HG03066 (cell line): Measurements from ENCODE around the gene ZEB1.
"Not testable (repeated sequence)": the region's sequence is repeated elsewhere in the genome, so short reads cannot be mapped to it uniquely, and the experiment has no call there.

ENCODE experiments used
- ATAC-seq: cut with Tn5 transposase; IDR thresholded peaks from one replicate; pipeline ENCODE4 v1.9.1; 2021; ENCODE audit warnings: low read depth; ENCODE audit not compliant: unreplicated experiment

Gene ZEB1

DNA sequence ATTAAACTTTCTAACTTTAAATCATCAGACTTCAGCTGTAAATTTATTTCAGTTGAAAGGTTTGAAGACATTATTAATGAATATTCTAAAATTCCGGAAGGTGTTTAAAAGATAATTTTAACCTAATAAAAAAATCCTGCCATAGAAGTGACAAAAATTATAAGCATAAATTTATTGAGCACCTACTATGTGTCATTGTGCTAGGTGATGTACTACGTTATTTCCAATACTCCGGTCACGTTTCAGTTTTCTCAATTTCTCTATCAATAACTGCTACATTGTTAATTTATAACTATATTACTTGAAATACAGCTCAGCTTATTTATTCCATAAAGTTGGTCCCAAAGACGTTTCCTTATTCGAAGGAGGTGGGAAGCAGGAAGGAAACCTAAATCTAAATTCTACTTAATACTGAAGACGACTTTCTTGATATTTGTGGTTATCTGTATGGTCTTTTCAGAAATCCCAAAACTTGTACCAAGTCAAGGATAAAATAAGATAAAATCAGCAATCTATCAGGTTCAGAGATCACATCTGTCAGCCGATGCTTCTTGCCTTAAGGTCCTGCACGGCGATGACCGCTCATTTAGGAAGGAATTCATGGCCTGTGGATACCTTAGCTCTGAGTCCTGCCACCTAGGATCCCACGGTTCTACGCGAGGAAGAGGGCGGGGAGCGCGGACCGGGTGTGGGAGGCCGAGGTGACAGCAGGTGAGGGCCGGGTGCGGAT, 1.2 kb upstream of the ZEB1 start:
- no peak for ATAC-seq

DNA sequence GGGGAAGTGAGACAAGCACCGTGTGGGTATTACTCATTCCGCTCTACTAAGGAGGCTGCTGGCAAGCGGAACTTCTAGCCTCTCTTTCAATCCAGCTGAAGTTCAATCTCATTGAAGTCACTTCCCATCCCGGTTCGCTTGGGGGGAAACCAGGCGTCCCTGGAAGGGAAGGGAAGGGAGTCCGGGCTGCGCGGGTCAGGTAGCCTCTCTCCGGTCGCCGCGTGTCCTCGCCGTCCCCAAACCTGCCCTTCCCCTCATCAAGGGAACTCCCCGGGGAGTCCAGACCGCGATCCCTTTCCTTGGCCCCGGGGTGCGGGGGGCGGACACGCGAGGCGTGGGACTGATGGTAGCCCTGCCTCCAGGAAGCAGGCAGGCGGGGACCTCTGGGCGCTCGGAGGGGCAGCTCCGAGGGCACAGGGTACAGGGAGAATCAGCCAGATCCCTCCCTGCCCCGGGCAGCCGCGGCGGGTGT, 598 bp upstream of the ZEB1 start:
- ATAC-seq = peak; percentile 75

DNA sequence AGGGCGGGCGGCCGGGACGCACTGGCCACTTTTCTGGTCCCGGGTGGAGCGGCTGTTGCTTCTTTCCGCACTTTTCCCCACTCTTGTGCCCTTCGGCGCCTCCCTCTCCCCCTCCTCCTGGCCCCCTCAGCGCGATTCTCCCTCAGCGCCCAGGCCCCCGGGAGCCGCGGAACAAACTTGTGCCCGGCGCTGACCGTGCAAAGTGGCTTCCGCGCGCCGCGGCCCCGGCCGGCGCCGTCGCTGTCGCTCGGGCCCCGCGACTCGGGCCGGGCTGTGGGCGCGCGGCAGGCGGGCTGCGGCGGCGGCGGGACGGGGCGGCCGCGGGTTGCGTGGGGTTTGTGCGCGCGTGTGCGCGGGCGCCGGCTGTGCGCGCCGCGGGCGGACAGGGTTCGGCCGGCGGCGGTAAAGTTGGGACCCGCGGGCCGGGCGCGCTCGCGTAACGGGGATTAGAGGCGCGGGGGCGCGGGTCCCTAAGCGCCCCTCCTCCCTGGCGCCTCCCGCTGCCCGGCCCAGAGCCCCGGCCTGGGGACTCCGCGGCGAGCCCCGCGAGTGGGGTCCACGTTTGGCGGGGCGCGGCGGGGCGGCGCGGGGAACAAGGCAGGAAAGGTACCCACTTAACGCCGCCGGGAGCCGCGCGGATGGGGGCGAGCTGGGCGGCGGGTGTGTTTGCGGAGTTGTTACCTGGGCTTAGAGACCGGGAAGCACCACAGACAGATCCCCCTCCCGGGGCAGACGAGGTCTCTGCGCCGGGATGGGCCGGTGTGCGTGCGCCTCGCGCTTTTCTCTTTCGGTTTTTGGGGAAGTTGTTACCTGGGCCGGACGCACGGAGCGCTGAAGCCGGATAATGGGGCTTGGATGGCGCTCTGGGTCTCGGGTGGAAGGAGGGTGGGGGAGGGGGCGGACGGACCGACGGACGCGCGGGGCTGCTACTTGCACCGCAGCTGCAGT, 860 bp downstream of the ZEB1 start:
- no peak for ATAC-seq

DNA sequence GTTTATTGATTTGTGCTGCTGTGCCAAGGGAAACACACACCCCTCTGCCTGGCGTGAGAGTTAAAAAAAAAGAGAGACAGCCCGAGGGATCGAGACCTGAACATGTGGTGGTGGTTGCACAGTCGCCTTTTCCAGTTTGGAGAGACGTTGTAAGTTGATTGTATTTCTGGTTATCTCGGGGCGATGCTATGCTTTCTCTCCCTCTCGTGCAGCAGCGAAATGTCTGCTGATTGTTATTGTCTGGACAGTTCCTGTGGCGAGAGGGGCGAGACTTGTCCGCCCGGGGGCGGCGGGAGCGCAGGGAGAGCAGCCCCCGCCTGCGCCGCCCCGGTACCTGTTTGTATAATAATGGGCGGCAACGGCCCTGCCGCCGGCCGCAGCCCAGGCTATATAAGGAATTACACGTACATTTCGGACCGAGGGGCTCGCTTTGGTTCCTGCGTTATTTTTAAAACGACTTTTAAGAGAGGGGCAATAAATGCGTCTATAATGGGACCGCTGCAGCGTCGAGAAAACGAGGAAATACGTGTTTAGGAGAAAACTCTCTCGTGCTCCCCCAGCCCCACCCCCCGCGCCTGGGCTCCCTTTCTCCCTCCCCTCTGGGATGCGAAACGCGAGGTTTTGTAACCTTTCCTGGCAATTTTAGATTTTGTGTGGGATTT, 1.7 kb downstream of the ZEB1 start:
- no peak for ATAC-seq

DNA sequence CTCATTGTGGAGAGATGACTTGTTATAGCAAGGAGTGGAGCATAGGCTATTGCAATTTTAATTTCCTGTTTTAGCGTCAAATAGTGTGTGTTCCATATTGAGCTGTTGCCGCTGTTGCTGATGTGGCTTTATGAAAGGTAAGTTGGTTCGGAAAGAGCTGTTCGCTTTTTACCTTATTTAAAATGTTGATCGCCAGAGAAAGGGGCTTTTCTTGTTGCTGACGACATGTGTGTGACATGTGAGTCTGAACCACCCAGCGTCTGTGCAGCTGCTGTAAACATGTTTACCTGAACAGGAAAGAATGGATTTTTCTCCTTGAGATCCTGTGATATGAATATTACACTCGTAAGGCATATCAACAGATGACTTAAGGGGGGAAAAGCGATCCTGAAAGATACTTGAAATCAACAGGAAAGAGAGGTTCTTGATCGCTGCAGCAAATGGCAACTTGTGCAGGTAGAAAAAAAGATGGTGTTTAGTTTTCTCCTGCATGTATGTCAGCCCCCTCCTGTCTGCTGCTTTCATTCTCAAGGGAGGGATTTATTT, 2.5 kb downstream of the ZEB1 start:
- ATAC-seq = no peak

DNA sequence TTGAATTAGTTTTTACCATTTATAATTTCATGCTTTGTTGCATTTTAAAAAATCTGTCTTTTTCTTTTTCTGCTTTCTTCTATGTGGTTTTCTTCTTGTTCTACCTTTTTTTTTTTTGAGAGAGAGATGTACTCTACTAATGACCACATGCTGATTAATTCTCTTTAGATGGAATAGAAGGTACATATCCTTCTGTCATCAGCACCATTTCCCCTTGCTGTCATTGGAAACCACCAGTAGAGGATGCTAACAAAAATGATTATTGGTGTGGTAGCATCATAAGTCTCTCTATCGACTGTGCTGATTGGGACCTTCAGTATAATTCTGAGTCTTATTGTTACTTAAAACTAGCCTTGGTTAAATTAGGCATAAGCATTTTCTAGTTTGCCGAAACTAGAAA, 3.6 kb downstream of the ZEB1 start:
- ATAC-seq = no peak

DNA sequence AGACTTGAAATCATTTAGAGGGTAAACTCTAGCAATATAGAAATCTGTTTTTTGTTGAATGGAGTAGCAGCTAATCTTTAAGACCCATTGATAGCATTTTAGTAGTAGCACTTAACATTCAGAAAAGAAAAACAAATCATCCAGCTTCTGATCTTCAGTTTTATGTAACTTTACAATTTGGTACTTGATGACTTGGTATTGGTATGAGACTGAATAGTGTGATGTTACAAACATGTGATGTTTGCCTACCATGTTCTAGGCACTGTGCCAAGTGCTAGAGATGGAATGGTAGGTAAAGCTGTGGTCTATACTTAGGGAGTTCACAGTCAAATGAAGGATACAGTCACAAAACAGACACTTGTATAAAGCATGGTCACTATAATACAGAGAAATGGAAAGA, 21.3 kb downstream of the ZEB1 start:
- no peak for ATAC-seq

DNA sequence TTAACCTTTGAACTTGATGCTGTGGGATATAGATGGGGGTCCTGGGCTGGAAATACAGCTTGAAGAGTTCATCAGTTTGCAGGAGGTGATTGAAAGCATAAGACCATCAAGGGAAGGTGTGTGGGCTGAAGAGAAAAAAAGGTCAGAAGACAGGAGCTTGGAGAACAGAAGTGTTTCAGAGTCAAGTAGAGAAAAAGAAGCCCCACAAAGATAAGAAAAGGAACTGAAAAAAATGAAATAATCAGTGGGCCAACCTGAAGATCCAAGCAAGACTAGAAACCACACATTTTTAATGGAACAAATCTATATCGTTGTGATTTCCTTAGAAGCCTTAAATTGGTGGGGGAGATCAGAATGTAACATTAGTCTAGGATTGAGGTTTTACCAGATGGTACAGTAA, 22.5 kb downstream of the ZEB1 start:
- ATAC-seq = no peak

DNA sequence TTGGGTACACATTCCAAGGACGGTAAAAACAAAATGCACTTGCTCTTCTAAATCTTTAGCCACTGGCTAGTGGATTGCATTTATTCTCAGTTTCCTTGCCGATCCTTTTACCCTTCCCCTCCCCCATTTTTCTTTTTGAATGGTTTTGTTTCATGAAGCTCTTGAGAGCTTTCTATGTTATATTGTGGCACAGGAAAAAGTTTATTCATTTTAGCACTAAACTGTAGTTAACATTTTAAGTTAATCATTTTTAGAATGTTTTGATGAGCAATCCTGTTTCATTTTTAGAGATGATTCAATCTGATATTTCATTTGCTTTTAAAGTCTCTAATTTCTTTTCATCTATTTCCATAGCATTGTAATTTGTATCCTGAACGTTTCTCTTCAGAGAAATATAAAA, 24.0 kb downstream of the ZEB1 start:
- no peak for ATAC-seq

DNA sequence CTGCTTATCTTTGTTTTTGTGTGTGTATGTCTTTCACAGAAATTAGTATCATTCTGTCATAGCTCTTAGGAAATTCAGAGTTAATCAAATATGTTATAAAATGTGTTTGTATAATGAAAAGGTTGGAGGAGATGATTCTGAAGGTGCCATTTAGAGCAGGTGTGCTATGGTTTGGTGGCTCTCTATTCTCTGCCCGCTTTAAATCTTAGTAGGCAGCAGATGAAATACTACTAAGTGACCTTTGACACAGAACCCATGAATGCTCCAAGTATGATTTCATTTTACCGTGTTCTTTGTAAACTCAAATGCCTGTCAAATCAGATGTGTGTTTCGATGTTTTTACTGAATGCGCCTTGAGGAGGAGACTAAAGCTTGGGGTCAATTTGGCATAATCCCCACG, 24.5 kb downstream of the ZEB1 start:
- no peak for ATAC-seq

DNA sequence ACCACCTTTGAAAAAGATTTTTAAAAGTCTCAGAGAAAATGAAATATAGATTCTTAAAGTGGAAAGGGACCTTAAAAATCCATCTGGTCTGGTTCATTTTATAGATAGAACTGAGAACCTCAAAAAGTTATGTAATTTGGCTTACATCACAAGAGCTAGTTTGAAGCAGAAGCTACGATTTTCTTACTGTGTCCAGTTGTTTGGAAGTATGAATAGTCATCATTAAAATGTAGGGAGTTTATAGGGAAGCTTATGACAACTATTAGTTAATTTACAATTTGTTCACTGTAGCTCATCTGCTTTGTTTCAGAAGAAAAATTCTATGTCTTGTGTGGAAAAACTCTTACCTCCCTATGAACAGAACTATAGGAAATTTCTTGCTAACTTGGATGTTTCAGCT, 26.9 kb downstream of the ZEB1 start:
- no peak for ATAC-seq

DNA sequence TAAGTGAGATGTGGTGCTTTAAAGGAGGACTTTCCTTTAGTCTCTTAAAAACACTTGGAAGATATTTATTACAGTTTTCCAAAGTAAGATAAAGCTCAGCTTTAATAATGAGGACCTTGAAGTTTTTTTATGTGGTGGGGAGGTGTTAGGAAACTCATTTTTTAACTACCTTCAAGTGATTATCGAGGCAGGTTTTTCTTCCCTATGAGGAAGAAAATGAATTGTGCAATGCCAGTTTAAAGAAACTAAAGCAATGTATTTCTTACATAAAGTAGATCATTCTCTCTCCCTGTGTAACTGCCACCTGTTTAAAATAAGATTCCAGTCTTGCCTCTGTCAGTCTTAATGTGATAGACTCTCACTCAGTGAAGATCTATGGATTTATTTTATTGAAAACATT, 27.9 kb downstream of the ZEB1 start:
- ATAC-seq = no peak

DNA sequence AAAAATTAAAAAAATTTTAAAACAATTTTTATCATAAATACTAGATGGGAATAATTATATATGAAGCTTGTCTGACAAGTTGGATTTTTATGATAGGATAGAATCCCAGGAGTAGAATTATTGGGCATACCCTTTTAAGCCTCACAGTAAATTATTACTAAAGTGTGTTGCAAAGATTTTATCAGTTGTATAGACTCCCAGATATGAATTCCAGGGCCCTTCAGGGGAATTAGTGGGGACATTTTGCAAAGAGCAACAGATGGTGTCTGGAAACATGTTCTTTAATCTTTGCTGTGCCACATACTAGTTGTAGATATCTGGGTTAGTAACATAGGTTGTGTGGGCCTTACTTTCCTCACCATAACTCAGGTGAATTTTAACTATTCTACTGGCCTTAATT, 28.7 kb downstream of the ZEB1 start:
- no peak for ATAC-seq

DNA sequence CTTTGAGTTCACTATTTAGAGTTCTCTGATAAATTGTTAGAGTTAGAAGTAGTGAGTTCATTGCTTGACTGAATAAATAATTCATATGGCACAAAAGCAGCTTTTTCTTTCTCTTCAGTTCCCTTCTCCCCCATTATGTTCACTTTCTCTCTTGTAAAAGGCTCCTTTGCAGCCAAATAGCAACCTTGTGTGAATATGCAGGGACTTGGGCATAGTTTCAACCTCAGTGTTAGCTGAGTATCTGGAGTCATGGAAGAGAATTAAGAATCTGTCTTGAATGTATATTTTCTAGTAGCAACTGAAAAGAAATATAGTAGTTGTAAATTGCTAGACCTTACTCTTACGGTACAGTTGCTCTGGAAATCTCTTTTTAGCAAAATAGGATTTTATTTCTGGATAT, 31.9 kb downstream of the ZEB1 start:
- ATAC-seq = no peak

DNA sequence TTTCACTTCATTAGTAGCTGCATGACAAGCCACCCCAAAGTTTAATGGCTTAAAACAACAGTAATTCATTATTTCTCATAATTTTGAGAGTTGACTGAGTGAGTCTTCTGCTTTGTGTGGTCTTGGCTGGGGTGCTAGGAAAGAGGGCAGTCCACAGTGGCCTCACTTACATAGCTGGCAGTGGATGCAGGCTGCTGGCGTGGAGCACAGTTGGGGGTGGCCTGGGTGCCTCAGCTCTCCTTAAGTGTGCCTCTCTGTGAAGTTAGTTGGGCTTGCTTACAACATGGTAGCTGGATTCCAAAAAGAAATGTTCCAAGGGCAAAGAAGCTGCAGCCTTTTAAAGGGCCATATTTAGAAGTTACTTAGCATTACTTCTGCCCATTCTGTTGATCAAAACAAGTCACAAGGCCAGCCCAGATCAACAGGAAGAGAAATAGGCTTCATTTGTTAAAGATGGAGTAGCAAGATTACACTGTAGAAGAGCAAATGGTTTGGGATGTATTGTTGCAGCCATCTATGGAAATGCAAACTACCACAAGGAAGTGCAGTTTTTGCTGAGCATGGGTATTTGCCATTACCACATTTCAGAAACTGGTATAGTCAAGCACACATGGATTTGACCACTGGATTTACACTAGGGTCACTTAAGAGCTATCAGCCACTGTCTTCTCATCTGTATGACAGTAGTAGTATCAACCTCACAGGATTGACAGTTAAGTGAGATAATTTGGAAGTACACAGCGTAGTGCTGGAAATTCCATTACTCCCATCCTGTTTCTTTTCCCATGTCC, 33.6 kb downstream of the ZEB1 start:
- no peak for ATAC-seq

DNA sequence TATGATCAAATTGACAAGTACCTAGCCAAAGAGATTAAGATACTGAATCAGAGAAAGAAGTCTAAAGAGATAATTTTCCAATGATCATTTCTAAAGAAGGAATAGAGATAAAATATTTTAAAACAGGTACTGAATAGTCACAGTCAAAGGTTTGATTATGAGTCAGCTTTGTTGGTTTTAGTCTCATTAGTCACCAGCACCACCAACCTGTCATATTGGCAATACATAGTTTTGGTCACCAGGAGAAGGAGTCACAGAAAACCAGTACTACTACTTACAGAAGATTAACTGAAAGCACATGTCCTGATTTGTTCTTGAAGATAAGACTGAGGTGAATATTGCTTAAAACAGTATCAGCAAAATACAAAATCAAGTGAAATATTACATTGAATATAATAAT, 34.6 kb downstream of the ZEB1 start:
- peak; percentile 81 for ATAC-seq

DNA sequence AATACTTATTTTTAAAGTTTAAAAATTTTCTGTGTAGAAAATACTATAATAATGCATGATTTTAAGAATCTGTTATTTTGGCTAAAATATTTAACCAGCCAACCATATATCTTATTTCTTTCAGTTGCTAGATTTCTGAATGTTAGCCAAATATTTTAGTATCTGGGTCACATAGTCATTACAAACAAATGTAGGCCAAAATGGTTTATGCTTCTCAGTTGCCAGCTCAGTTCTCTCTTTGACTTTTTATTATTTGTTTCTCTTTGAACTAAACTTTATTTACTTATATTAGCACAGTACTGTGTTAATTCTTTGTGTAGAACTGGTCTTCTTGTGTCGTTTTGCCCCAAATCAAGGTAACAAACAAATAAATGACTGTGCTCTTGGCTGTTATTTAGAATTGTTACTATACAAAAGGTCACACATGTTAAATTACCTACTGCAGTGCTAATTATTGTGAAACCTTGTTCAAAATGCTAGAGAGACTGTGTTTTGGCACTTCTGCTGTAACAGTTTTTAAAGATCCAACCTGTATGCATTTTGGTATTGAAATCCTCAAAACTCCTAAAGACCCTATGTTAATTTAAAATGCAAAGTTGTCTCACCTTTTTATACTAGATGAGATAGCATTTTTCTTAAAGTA, 39.8 kb downstream of the ZEB1 start:
- no peak for ATAC-seq

DNA sequence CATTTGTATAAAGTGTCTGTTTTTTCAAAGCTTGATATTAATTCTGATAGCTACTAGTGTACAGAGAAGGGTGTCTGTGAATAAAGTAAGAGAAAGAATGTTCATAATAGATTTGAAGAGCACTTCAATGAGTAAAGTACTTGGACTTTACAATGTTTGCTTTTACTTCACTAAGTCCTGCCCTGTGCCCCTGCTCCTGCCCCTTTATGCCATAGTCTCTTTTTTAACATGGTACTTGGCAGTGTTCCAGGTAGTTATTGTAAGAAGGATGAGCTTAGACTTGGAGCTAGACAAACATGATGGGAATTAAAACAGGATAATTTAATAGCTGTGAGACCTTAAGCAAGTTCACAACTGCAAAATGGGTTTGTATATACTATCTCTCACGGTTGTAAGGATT, 41.0 kb downstream of the ZEB1 start:
- no peak for ATAC-seq

DNA sequence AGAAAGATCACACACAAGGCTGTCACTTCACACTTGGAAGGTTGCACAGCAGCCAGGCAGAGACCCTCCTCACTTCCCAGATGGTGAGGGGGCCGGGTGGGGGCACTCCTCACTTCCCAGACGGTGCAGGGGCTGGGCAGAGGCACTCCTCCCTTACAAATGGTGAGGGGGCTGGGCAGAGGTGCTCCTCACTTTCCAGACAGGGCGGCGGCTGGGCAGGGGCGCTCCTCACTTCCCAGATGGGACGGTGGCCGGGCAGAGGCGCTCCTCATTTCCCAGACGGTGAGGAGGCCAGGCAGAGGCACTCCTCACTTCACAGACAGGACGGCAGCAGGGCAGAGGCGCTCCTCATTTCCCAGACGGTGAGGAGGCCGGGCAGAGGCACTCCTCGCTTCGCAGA, 42.5 kb downstream of the ZEB1 start:
- not testable (repeated sequence) for ATAC-seq
